Measurements from ENCODE around the gene ABCA4. TPM values are rescaled to one million over a fixed set of nuclear protein-coding genes. Genes with fewer than 3 reads are reported as not detected.
"Not testable (repeated sequence)": the region's sequence is repeated elsewhere in the genome, so short reads cannot be mapped to it uniquely, and the experiment has no call there.

Gene ABCA4
- total RNA-seq, 1 experiment from 2014 or later, result 0.09 TPM

- ATAC-seq; H3K27ac Mint-ChIP-seq; H3K27me3 Mint-ChIP-seq (ENCODE audit: low read depth); DNase-seq (ENCODE audit: low spot score); H3K9me3 Mint-ChIP-seq; POLR2A ChIA-PET; H3K4me3 Mint-ChIP-seq; H3K36me3 Mint-ChIP-seq; H3K4me1 Mint-ChIP-seq: not testable (repeated sequence)
- CTCF ChIA-PET, result interaction anchor here (1.1 to 1.2 kb wide), 2 partner anchors 41 to 337 kb away, joined by 3 read pairs; no protein-coding TSS in a partner anchor
- peak; percentile 91 for TF ChIP-seq HMGA2 (CRISPR knock-in tag; IDR thresholded peaks at IDR 0.05)
These were observed 122.4 kb downstream of the ABCA4 start for GRCh38 chr1:93998532-93998931.

GRCh38 chr1:93997756-93998155 lies 123.2 kb downstream of the ABCA4 start:
- ChIA-PET CTCF (interaction anchor here (1.1 kb wide), 1 partner anchor 338 kb away, joined by 3 read pairs; no protein-coding TSS in a partner anchor), POLR2A (no interaction called here)
- H3K27ac Mint-ChIP-seq, result no peak overlapping the region
- DNase-seq (ENCODE audit: low spot score), result no peak
- no peak for ATAC-seq
- H3K4me1 Mint-ChIP-seq, result peaks cover 10% of the 10 kb centered on the region
- H3K4me3 Mint-ChIP-seq, result no peak overlapping the region
- no peaks in the 10 kb centered on the region; the same call in 1 of the 2 replicates for H3K27me3 Mint-ChIP-seq (ENCODE audit: low read depth)
- TF ChIP-seq ZNF281 (CRISPR knock-in tag; IDR thresholded peaks at IDR 0.05) (no peak), NFATC4 (CRISPR knock-in tag; IDR thresholded peaks at IDR 0.05) (no peak), CDX4 (CRISPR knock-in tag; IDR thresholded peaks at IDR 0.05; ENCODE audit: borderline replicate concordance) (no peak), ERG (CRISPR knock-in tag; IDR thresholded peaks at IDR 0.05) (no peak), ZNF416 (CRISPR knock-in tag; IDR thresholded peaks at IDR 0.05) (no peak), ZNF671 (CRISPR knock-in tag; IDR thresholded peaks at IDR 0.05) (no peak), ZNF425 (CRISPR knock-in tag; conservative IDR thresholded peaks at IDR 0.05) (no peak), ATF3 (CRISPR knock-in tag; conservative IDR thresholded peaks at IDR 0.05) (no peak), FOXP4 (CRISPR knock-in tag; IDR thresholded peaks at IDR 0.05) (no peak), PREB (CRISPR knock-in tag; IDR thresholded peaks at IDR 0.05; ENCODE audit: borderline replicate concordance) (no peak)
- H3K36me3 Mint-ChIP-seq, result no peaks in the 10 kb centered on the region
- no peaks in the 10 kb centered on the region for H3K9me3 Mint-ChIP-seq

All from WTC11 (cell line).